ENCODE measurements around the gene SLC35F1.

Gene SLC35F1

GRCh38 chr6:118220429-118221128 is 313.5 kb downstream of the SLC35F1 start:
- no peak overlapping the region for H3K4me3 ChIP-seq (ENCODE audit: low read depth, low read length)
- no peak for DNase-seq (ENCODE audit: low read depth)
- TF ChIP-seq, protein P1, sequence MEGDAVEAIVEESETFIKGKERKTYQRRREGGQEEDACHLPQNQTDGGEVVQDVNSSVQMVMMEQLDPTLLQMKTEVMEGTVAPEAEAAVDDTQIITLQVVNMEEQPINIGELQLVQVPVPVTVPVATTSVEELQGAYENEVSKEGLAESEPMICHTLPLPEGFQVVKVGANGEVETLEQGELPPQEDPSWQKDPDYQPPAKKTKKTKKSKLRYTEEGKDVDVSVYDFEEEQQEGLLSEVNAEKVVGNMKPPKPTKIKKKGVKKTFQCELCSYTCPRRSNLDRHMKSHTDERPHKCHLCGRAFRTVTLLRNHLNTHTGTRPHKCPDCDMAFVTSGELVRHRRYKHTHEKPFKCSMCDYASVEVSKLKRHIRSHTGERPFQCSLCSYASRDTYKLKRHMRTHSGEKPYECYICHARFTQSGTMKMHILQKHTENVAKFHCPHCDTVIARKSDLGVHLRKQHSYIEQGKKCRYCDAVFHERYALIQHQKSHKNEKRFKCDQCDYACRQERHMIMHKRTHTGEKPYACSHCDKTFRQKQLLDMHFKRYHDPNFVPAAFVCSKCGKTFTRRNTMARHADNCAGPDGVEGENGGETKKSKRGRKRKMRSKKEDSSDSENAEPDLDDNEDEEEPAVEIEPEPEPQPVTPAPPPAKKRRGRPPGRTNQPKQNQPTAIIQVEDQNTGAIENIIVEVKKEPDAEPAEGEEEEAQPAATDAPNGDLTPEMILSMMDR (IDR thresholded peaks at IDR 0.05; ENCODE audit: low read depth, low read length, missing control alignments) = no peak

- TF ChIP-seq, protein P1 (IDR thresholded peaks at IDR 0.05; ENCODE audit: low read depth, low read length, missing control alignments) = no peak
- DNase-seq (ENCODE audit: low read depth) = no peak
- H3K4me3 ChIP-seq (ENCODE audit: low read depth, low read length) = no peak overlapping the region
Measured at GRCh38 chr6:118223316-118223715, 316.3 kb downstream of the SLC35F1 start.

DNA sequence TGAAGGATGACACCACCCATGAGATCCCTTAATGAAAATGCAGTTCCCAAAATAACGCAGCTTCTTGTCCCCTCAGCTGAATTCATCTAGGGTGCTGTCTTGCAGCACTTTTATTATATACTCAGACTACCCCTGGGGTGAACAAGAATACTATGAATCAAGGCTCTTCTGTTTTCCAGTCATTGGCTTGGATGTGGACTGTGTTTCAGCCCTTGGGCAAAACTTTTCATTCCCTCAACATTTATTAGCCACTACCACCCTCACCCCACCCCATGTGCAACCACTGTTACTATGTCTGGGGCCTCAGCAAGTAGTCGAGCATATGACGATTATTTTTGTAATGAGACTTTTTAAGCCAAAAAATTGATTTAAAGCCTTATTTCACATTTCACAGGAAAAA is 321.8 kb downstream of the SLC35F1 start:
- no peak for DNase-seq (ENCODE audit: low read depth)
- no peak overlapping the region for H3K4me3 ChIP-seq (ENCODE audit: low read depth, low read length)
- TF ChIP-seq, protein P1 (IDR thresholded peaks at IDR 0.05; ENCODE audit: low read depth, low read length, missing control alignments) = no peak

- TF ChIP-seq, protein P1 (IDR thresholded peaks at IDR 0.05; ENCODE audit: low read depth, low read length, missing control alignments) = no peak
- DNase-seq (ENCODE audit: low read depth) = peak; percentile 5
- no peak overlapping the region for H3K4me3 ChIP-seq (ENCODE audit: low read depth, low read length)
Measured at GRCh38 chr6:118240878-118241528, 333.9 kb downstream of the SLC35F1 start.

- TF ChIP-seq, protein P1 (IDR thresholded peaks at IDR 0.05; ENCODE audit: low read depth, low read length, missing control alignments) = no peak
- H3K4me3 ChIP-seq (ENCODE audit: low read depth, low read length) = no peak overlapping the region
- DNase-seq (ENCODE audit: low read depth) = no peak
Measured at GRCh38 chr6:118246406-118246805, 339.3 kb downstream of the SLC35F1 start.

DNA sequence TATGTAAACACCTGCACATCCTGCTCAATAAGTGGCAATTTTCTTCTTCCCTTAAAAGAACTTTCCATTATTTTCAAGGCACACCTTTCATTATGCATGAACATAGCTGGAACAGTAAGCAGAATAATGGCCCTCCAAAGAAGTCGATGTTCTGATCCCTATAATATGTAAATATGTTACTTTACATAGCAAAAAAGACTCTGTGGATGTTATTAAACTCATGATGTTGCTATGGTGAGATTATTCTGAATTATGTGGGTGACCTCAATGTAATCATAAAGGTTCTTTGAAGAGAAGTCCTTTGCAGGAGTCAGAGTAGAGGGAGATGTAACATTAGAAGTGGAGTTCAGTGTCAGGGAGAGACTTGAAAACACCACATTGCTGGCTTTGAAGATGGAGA is 341.1 kb downstream of the SLC35F1 start:
- TF ChIP-seq, protein P1 (IDR thresholded peaks at IDR 0.05; ENCODE audit: low read depth, low read length, missing control alignments) = no peak
- no peak for DNase-seq (ENCODE audit: low read depth)
- H3K4me3 ChIP-seq (ENCODE audit: low read depth, low read length) = no peak overlapping the region
